ENCODE measurements around the gene BOK. TPM values are rescaled to one million over a fixed set of nuclear protein-coding genes. Genes with fewer than 3 reads are reported as not detected.

BOK gene
- total and polyA plus RNA-seq, 5 experiments from 2014 or later = 0.53 TPM; not detected in 4

GRCh38 chr2:241541564-241542277 lies 16.8 kb upstream of the BOK start:
- no peak overlapping the region for H3K27ac Mint-ChIP-seq
- DNase-seq (peak in 1 of 10 donors; percentile 48), ATAC-seq (no peak)
- H3K36me3 Mint-ChIP-seq = no peaks in the 10 kb centered on the region
- H3K4me1 Mint-ChIP-seq = peaks cover 0 to 6% (median 2%) of the 10 kb centered on the region in 4 donors
- H3K4me3 Mint-ChIP-seq = peak overlapping the region in 2 of 10 donors; percentile 23 to 26
- POLR2A ChIA-PET = no interaction called here
- peaks cover 7 to 37% (median 23%) of the 10 kb centered on the region in 5 donors for H3K27me3 Mint-ChIP-seq
- H3K9me3 Mint-ChIP-seq = no peaks in the 10 kb centered on the region

DNA sequence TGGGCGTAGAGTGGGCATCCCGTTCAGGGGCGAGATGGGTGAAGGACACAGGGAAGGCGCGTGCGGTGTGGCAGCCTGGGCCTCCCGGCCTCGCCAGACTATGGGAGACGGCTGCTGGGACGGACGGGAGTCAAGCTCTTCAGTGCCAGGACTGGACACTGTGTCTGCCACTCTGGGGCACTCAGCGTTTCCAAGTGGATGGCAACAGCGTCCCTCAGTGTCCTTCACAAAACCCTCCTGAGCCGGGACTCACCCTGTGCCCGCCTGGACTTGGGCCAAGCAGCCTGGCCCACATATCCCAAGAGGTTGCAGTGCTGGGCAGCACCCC lies 16.3 kb upstream of the BOK start:
- Mint-ChIP-seq H3K4me1 (peaks cover 0 to 6% (median 2%) of the 10 kb centered on the region in 4 donors), H3K36me3 (no peaks in the 10 kb centered on the region), H3K9me3 (no peaks in the 10 kb centered on the region), H3K27me3 (peaks cover 7 to 41% (median 26%) of the 10 kb centered on the region in 5 donors), H3K27ac (no peak overlapping the region), H3K4me3 (peak overlapping the region in 3 of 10 donors; percentile 10 to 39 (median 10))
- POLR2A ChIA-PET = no interaction called here
- DNase-seq (peak in 1 of 10 donors; percentile 52), ATAC-seq (no peak)

- no peak overlapping the region for H3K27ac Mint-ChIP-seq
- POLR2A ChIA-PET = no interaction called here
- H3K4me3 Mint-ChIP-seq = no peak overlapping the region
- DNase-seq (no peak), ATAC-seq (no peak)
- H3K36me3 Mint-ChIP-seq = no peaks in the 10 kb centered on the region
- peaks cover 0 to 6% (median 2%) of the 10 kb centered on the region in 4 donors for H3K4me1 Mint-ChIP-seq
- peaks cover 7 to 45% (median 21%) of the 10 kb centered on the region in 5 donors for H3K27me3 Mint-ChIP-seq
- H3K9me3 Mint-ChIP-seq = no peaks in the 10 kb centered on the region
Measured at GRCh38 chr2:241545106-241545505, 13.4 kb upstream of the BOK start.

DNA sequence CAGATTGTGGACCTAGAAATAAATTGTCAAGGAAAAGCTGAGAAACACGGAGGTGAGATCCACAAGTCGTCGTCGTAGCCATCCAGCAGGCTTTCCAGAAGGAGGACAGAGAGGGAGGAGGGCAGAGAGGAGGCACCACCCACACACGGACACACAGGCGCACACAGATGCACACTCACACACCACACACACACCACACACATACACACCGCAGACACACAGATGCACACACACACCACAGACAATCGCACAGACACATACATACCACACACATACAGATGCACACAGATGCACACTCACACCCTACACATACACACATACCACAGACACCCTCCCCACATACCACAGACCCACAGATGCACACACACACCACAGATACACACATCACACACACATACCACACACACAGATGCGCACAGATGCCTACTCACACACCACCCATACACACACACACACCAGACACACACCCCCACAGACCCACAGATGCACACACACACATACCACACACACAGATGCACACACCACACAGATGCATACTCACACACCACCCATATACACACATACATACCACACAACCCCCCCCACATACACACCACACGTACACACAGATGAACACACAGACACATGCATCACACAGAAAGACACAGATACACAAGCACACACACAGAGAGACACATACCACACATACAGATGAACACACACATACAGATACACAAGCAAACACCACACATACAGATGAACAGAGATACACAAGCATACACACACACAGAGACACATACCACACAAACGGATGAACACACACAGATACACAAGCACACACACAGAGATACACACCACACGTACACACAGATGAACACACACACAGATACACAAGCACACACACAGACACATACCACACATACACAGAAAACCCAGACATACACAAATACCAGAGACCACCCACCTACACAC lies 12.7 kb upstream of the BOK start:
- ATAC-seq (no peak), DNase-seq (no peak)
- POLR2A ChIA-PET = no interaction called here
- H3K4me3 Mint-ChIP-seq = no peak overlapping the region
- no peaks in the 10 kb centered on the region for H3K9me3 Mint-ChIP-seq
- no peak overlapping the region for H3K27ac Mint-ChIP-seq
- peaks cover 0 to 2% (median under 1%) of the 10 kb centered on the region in 4 donors for H3K4me1 Mint-ChIP-seq
- peaks cover 6 to 45% (median 15%) of the 10 kb centered on the region in 5 donors for H3K27me3 Mint-ChIP-seq
- no peaks in the 10 kb centered on the region for H3K36me3 Mint-ChIP-seq

- H3K9me3 Mint-ChIP-seq = no peaks in the 10 kb centered on the region
- H3K27me3 Mint-ChIP-seq = peaks cover 6 to 55% (median 23%) of the 10 kb centered on the region in 5 donors
- peaks cover 0 to 2% (median 0%) of the 10 kb centered on the region in 4 donors for H3K4me1 Mint-ChIP-seq
- ATAC-seq = no peak
- no peak overlapping the region for H3K27ac Mint-ChIP-seq
- POLR2A ChIA-PET = interaction anchor here (0.6 kb wide), 1 partner anchor 671 kb away, joined by 3 read pairs; no protein-coding TSS in a partner anchor
- DNase-seq = peak in 1 of 10 donors; percentile 45
- H3K36me3 Mint-ChIP-seq = no peaks in the 10 kb centered on the region
- H3K4me3 Mint-ChIP-seq = no peak overlapping the region
Measured at GRCh38 chr2:241546771-241547498, 11.6 kb upstream of the BOK start.

DNA sequence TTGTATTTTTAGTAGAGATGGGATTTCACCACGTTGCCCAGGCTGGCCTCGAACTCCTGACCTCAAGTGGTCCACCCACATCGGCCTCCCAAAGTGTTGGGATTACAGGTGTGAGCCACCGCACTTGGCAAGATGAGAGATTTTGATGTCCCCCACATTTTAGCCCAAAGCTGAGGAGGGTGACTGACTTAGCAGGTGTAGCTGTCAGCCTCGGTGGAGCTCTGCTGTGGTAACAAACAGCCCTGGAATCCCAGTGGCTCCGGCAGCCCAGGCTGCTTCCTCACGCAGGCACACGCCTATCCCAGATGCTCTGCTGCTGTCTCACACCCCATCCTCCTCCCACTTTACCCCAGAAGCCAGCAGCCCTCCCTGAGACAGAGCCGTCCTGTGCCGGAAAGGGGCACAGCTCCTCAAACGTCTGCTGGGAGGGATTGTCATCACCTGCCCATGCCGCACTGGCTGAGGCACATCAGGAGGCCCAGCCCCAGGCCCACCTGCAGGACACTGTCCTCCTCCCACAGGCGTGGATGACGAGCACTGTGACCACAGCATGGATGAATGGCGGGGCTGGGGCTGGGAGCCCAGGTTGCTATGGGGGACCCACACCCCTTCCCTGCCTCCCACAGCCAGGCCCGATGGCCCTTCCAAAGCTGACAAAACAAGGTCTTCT lies 10.6 kb upstream of the BOK start:
- no peaks in the 10 kb centered on the region for H3K36me3 Mint-ChIP-seq
- ATAC-seq (no peak), DNase-seq (peak in 1 of 10 donors; percentile 51)
- H3K4me1 Mint-ChIP-seq = no peaks in the 10 kb centered on the region
- peaks cover 7 to 52% (median 26%) of the 10 kb centered on the region in 5 donors for H3K27me3 Mint-ChIP-seq
- H3K27ac Mint-ChIP-seq = no peak overlapping the region
- no peak overlapping the region for H3K4me3 Mint-ChIP-seq
- POLR2A ChIA-PET = no interaction called here
- no peaks in the 10 kb centered on the region for H3K9me3 Mint-ChIP-seq

- POLR2A ChIA-PET = no interaction called here
Measured at GRCh38 chr2:241548451-241548835, 10.1 kb upstream of the BOK start.

DNA sequence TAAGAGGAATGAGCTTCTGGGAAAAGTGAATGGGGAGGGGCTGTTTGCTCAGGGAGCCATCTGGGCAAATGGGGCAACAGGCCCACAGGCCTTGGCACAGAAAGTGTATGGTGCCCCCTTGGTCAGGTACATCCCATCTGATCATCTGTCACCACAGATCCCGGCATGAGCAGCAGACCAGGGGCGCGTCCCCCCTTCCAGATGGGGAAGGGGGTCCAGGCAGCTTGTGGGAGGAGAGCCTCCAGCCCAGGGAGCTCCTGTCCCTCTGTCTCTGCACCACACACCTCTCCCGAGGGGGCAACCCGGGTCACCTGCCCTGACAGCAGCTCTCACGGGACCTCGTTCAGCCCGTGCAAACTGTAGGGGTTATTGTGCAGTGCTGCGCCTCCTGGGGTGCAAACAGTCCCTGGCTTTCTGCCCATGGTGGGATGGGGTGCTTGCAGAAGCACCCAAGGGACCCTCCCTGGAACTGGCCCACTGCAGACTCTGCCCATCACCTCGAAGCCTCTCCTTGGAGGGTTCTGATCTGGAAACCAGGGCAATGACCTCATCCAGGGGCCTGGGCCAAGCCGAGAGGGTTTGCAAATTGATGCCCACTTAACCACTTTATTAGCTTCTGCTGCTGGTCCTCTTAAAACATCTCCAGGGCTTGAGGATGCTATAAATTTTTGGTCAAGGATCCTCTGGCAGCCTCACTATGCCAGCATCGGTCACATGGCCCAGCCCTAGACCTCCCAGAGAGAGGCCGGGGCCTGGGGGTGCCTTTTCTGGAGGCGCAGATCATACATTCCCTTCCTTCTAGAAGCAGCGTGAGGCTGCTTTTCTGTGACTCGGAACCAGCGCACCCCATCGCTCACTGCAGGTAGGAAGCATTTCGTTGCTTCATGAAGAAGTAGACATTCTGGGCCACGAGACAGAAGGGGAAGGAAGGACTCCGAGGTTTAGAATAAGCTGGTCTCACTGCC lies 7.6 kb upstream of the BOK start:
- DNase-seq = peak in 1 of 10 donors; percentile 51

More at GRCh38 chr2:241548451-241548835, 10.1 kb upstream of the BOK start:
- ATAC-seq = no peak
- H3K36me3 Mint-ChIP-seq = no peaks in the 10 kb centered on the region
- H3K4me3 Mint-ChIP-seq = no peak overlapping the region
- H3K9me3 Mint-ChIP-seq = no peaks in the 10 kb centered on the region
- H3K27ac Mint-ChIP-seq = no peak overlapping the region
- peaks cover 7 to 49% (median 24%) of the 10 kb centered on the region in 5 donors for H3K27me3 Mint-ChIP-seq
- H3K4me1 Mint-ChIP-seq = no peaks in the 10 kb centered on the region
- DNase-seq = peak in 1 of 10 donors; percentile 19

DNA sequence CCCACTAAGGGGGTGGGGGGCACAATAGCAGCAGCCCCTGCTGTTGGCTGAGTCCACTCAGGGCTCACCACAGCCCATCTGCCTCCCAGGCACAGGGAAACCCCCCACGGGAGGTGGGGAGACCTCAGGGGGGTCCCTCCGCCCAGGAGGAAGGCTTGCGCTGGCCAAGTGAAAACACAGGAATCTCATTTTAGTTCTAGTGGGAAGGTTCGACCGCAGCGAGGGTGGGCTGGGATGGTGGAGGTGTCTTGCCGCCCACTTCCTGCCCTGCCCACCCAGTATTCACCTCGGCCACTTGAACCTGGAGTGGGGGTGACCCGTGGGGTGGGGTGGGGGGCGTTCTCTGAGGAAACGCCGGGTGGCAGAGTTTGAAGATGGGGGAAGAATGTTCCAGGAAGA lies 6.9 kb upstream of the BOK start:
- ATAC-seq (no peak), DNase-seq (peak in 1 of 10 donors; percentile 27)
- Mint-ChIP-seq H3K4me3 (no peak overlapping the region), H3K36me3 (peaks cover 0 to 3% (median under 1%) of the 10 kb centered on the region in 3 donors), H3K27ac (no peak overlapping the region), H3K4me1 (peaks cover 0 to 3% (median under 1%) of the 10 kb centered on the region in 4 donors), H3K9me3 (peaks cover 0 to 11% (median 2%) of the 10 kb centered on the region in 9 donors), H3K27me3 (peaks cover 11 to 56% (median 28%) of the 10 kb centered on the region in 5 donors)
- POLR2A ChIA-PET = no interaction called here

More for the DNA sequence above, 7.6 kb upstream of the BOK start:
- no peak for ATAC-seq
- Mint-ChIP-seq H3K4me1 (peaks cover 0 to 3% (median under 1%) of the 10 kb centered on the region in 4 donors), H3K9me3 (peaks cover 0 to 5% (median 0%) of the 10 kb centered on the region in 9 donors), H3K27ac (no peak overlapping the region), H3K27me3 (peaks cover 11 to 52% (median 24%) of the 10 kb centered on the region in 5 donors), H3K36me3 (no peaks in the 10 kb centered on the region), H3K4me3 (no peak overlapping the region)
- POLR2A ChIA-PET = no interaction called here

DNA sequence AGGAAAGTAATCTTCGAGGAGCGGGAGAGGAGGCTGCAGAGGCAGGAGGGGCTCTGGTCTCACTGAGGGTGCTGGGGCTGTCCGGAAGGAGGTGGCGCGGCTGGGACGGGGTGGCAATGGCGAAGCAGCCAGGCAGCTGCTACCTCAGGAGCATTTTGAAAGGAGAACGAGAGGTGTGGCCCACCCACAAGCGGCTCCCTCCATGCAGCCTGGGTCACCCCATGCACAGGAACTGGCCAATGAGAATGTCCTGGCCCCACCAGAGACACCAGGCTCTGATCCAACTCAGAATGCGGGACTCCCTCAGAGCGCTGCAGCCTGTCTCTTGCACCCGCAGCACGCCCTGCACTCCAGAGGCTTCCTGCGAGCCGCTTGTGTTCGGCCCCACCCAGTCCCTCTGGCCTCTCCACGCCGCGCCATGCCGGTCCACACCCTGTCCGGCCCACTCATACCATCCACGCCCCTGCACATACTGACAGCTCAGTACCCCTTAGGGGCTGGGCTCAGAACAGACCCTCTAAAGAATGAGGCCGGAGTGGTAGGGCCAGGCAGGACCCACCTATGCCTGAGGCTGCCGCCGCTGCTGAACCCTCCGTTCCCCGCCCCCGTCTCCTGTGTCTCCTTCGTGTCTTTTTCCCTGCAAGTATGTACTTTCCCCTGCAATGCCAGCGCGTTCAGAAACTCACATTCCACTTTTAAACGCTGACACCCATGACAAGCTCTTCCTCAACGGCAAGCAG lies 6.4 kb upstream of the BOK start:
- DNase-seq = peak in 1 of 10 donors; percentile 34
- peaks cover 0 to 3% (median under 1%) of the 10 kb centered on the region in 4 donors for H3K4me1 Mint-ChIP-seq
- H3K27me3 Mint-ChIP-seq = peaks cover 11 to 58% (median 31%) of the 10 kb centered on the region in 5 donors
- H3K27ac Mint-ChIP-seq = peak overlapping the region in 1 of 10 donors; percentile 78
- no peak for ATAC-seq
- H3K36me3 Mint-ChIP-seq = peaks cover 0 to 8% (median 6%) of the 10 kb centered on the region in 3 donors
- H3K9me3 Mint-ChIP-seq = peaks cover 0 to 17% (median 6%) of the 10 kb centered on the region in 9 donors
- no peak overlapping the region for H3K4me3 Mint-ChIP-seq
- POLR2A ChIA-PET = no interaction called here
